Measurements from ENCODE around the gene NRXN3.

NRXN3 gene

GRCh38 chr14:79834868-79835267, 1664.7 kb downstream of the NRXN3 start:
- in situ Hi-C loops (cut with MboI; ENCODE audit: low pct_unique_long_range_greater_than_20kb, low sequenced_read_pairs, unreplicated experiment), result no loop called here
- no peak for TF ChIP-seq CTCF (IDR thresholded peaks at IDR 0.05; ENCODE audit: extremely low read depth, insufficient read depth, missing control alignments)
- DNase-seq (ENCODE audit: low spot score), result no peak

GRCh38 chr14:79836577-79836976, 1666.4 kb downstream of the NRXN3 start:
- no peak for TF ChIP-seq CTCF (IDR thresholded peaks at IDR 0.05; ENCODE audit: extremely low read depth, insufficient read depth, missing control alignments)
- in situ Hi-C loops (cut with MboI; ENCODE audit: low pct_unique_long_range_greater_than_20kb, low sequenced_read_pairs, unreplicated experiment), result no loop called here
- DNase-seq (ENCODE audit: low spot score), result no peak

- TF ChIP-seq CTCF (IDR thresholded peaks at IDR 0.05; ENCODE audit: extremely low read depth, insufficient read depth, missing control alignments), result no peak
- in situ Hi-C loops (cut with MboI; ENCODE audit: low pct_unique_long_range_greater_than_20kb, low sequenced_read_pairs, unreplicated experiment), result no loop called here
- no peak for DNase-seq (ENCODE audit: low spot score)
These were observed 1667.5 kb downstream of the NRXN3 start for GRCh38 chr14:79837699-79838098.

GRCh38 chr14:79840103-79840502, 1669.9 kb downstream of the NRXN3 start:
- in situ Hi-C loops (cut with MboI; ENCODE audit: low pct_unique_long_range_greater_than_20kb, low sequenced_read_pairs, unreplicated experiment), result no loop called here
- DNase-seq (ENCODE audit: low spot score), result no peak
- no peak for TF ChIP-seq CTCF (IDR thresholded peaks at IDR 0.05; ENCODE audit: extremely low read depth, insufficient read depth, missing control alignments)

GRCh38 chr14:79840831-79841230, 1670.7 kb downstream of the NRXN3 start:
- in situ Hi-C loops (cut with MboI; ENCODE audit: low pct_unique_long_range_greater_than_20kb, low sequenced_read_pairs, unreplicated experiment), result no loop called here
- TF ChIP-seq CTCF (IDR thresholded peaks at IDR 0.05; ENCODE audit: extremely low read depth, insufficient read depth, missing control alignments), result no peak
- no peak for DNase-seq (ENCODE audit: low spot score)

- in situ Hi-C loops (cut with MboI; ENCODE audit: low pct_unique_long_range_greater_than_20kb, low sequenced_read_pairs, unreplicated experiment), result no loop called here
- TF ChIP-seq CTCF (IDR thresholded peaks at IDR 0.05; ENCODE audit: extremely low read depth, insufficient read depth, missing control alignments), result no peak
- DNase-seq (ENCODE audit: low spot score), result no peak
These were observed 1671.3 kb downstream of the NRXN3 start for GRCh38 chr14:79841433-79841832.

GRCh38 chr14:79842270-79842669, 1672.1 kb downstream of the NRXN3 start:
- DNase-seq (ENCODE audit: low spot score), result no peak
- no peak for TF ChIP-seq CTCF (IDR thresholded peaks at IDR 0.05; ENCODE audit: extremely low read depth, insufficient read depth, missing control alignments)
- in situ Hi-C loops (cut with MboI; ENCODE audit: low pct_unique_long_range_greater_than_20kb, low sequenced_read_pairs, unreplicated experiment), result no loop called here
